ENCODE results near the gene CTBP1. TPM values are rescaled to one million over a fixed set of nuclear protein-coding genes. Genes with fewer than 3 reads are reported as not detected.

Gene CTBP1
- polyA plus RNA-seq, 1 donor (not counting 4 experiments of a cell fraction or from before 2014, with no cell fraction given), result 46.9 TPM

GRCh38 chr4:1226144-1226481 is 22.8 kb downstream of the CTBP1 start:
- peaks cover 36 to 37% of the 10 kb centered on the region in 2 experiments for H3K36me3 ChIP-seq (ENCODE audit: control insufficient read depth in 2 of 2, extremely low read depth in 1 of 2, insufficient read depth in 2 of 2, low read length in 2 of 2)

GRCh38 chr4:1225272-1226143 is 23.4 kb downstream of the CTBP1 start:
- no peak for TF ChIP-seq EZH2 (IDR thresholded peaks at IDR 0.05; ENCODE audit: low read length)
- TF ChIP-seq CTCF (optimal IDR thresholded peaks at IDR 0.05 in 1 of 3, IDR thresholded peaks at IDR 0.05 in 1 of 3, conservative IDR thresholded peaks at IDR 0.05 in 1 of 3; ENCODE audit: extremely low read depth in 1 of 3, insufficient read depth in 2 of 3, low read length in 3 of 3), result no peak
- dilution Hi-C loops (cut with MboI; ENCODE audit: extremely low pct_ligation_motif_present, low sequenced_read_pairs), result no loop called here
- Histone ChIP-seq H3K79me2 (ENCODE audit: control insufficient read depth, insufficient read depth, low read length) (peaks cover 11% of the 10 kb centered on the region), H3K27me3 (ENCODE audit: control insufficient read depth, extremely low read depth, insufficient read depth, low read length) (no peaks in the 10 kb centered on the region), H3K4me2 (ENCODE audit: control insufficient read depth, extremely low read depth, insufficient read depth, low read depth, low read length) (no peak overlapping the region), H3K27ac (ENCODE audit: control insufficient read depth, insufficient read depth, low read length) (no peak overlapping the region), H3K4me3 (ENCODE audit: control insufficient read depth in 2 of 3, extremely low read depth in 1 of 3, insufficient read depth in 2 of 3, low read depth in 1 of 3, low read length in 3 of 3) (no peak overlapping the region), H3K9ac (ENCODE audit: control insufficient read depth, extremely low read depth, insufficient read depth, low read length) (no peak overlapping the region), H3K4me1 (ENCODE audit: control insufficient read depth, extremely low read depth, insufficient read depth, low read length) (peaks cover 13% of the 10 kb centered on the region), H3K9me1 (ENCODE audit: control insufficient read depth, extremely low read depth, insufficient read depth, low read length) (no peaks in the 10 kb centered on the region), H3K9me3 (ENCODE audit: control insufficient read depth, low read depth, low read length) (no peaks in the 10 kb centered on the region), H2AFZ (ENCODE audit: control insufficient read depth, low read length) (no peak overlapping the region), H4K20me1 (ENCODE audit: control insufficient read depth, extremely low read depth, insufficient read depth, low read length) (peaks cover 14% of the 10 kb centered on the region), H3K36me3 (ENCODE audit: control insufficient read depth in 2 of 2, extremely low read depth in 1 of 2, insufficient read depth in 2 of 2, low read length in 2 of 2) (peaks cover 34 to 38% of the 10 kb centered on the region in 2 experiments)
- FAIRE-seq (no peak), DNase-seq (ENCODE audit: low read depth, low spot score) (no peak)

More at GRCh38 chr4:1226144-1226481, 22.8 kb downstream of the CTBP1 start:
- FAIRE-seq (no peak), DNase-seq (ENCODE audit: low read depth, low spot score) (no peak)
- H3K4me2 ChIP-seq (ENCODE audit: control insufficient read depth, extremely low read depth, insufficient read depth, low read depth, low read length), result no peak overlapping the region
- dilution Hi-C loops (cut with MboI; ENCODE audit: extremely low pct_ligation_motif_present, low sequenced_read_pairs), result no loop called here
- no peaks in the 10 kb centered on the region for H3K9me1 ChIP-seq (ENCODE audit: control insufficient read depth, extremely low read depth, insufficient read depth, low read length)
- TF ChIP-seq EZH2 (IDR thresholded peaks at IDR 0.05; ENCODE audit: low read length), result no peak
- no peak for TF ChIP-seq CTCF (optimal IDR thresholded peaks at IDR 0.05 in 1 of 3, IDR thresholded peaks at IDR 0.05 in 1 of 3, conservative IDR thresholded peaks at IDR 0.05 in 1 of 3; ENCODE audit: extremely low read depth in 1 of 3, insufficient read depth in 2 of 3, low read length in 3 of 3)
- H3K9me3 ChIP-seq (ENCODE audit: control insufficient read depth, low read depth, low read length), result no peaks in the 10 kb centered on the region
- no peak overlapping the region for H2AFZ ChIP-seq (ENCODE audit: control insufficient read depth, low read length)
- H4K20me1 ChIP-seq (ENCODE audit: control insufficient read depth, extremely low read depth, insufficient read depth, low read length), result peaks cover 19% of the 10 kb centered on the region
- H3K4me3 ChIP-seq (ENCODE audit: control insufficient read depth in 2 of 3, extremely low read depth in 1 of 3, insufficient read depth in 2 of 3, low read depth in 1 of 3, low read length in 3 of 3), result no peak overlapping the region
- no peak overlapping the region for H3K9ac ChIP-seq (ENCODE audit: control insufficient read depth, extremely low read depth, insufficient read depth, low read length)
- peaks cover 14% of the 10 kb centered on the region for H3K4me1 ChIP-seq (ENCODE audit: control insufficient read depth, extremely low read depth, insufficient read depth, low read length)
- H3K79me2 ChIP-seq (ENCODE audit: control insufficient read depth, insufficient read depth, low read length), result peaks cover 14% of the 10 kb centered on the region
- H3K27ac ChIP-seq (ENCODE audit: control insufficient read depth, insufficient read depth, low read length), result no peak overlapping the region
- no peaks in the 10 kb centered on the region for H3K27me3 ChIP-seq (ENCODE audit: control insufficient read depth, extremely low read depth, insufficient read depth, low read length)

All from keratinocyte (primary cell).